IPS DF 6.9 (cell line): ENCODE measurements around the gene ABR.
"Not testable (repeated sequence)": the region's sequence is repeated elsewhere in the genome, so short reads cannot be mapped to it uniquely, and the experiment has no call there.

Experiments
- DNase-seq: peaks from one replicate; pipeline ENCODE4 v3.0.0-alpha.2; 2013; ENCODE audit warnings: low read depth, low spot score
- H3K27ac ChIP-seq: one replicate; pipeline ENCODE4 v1.5.1; 2013; ENCODE audit warnings: low read length, control low read depth
- H3K27me3 ChIP-seq: 2 replicates; pipeline ENCODE4 v1.6.1; 2013; ENCODE audit warnings: mild to moderate bottlenecking, low read length; ENCODE audit not compliant: control insufficient read depth, insufficient read depth
- H3K36me3 ChIP-seq: 2 replicates; pipeline ENCODE4 v1.6.1; 2013; ENCODE audit warnings: low read length; ENCODE audit not compliant: control insufficient read depth, insufficient read depth
- H3K4me1 ChIP-seq: 2 replicates; pipeline ENCODE4 v1.6.1; 2013; ENCODE audit warnings: low read length; ENCODE audit not compliant: control insufficient read depth, insufficient read depth
- H3K4me3 ChIP-seq: 2 replicates; pipeline ENCODE4 v1.5.1; 2013; ENCODE audit warnings: mild to moderate bottlenecking, low read length
- H3K9me3 ChIP-seq: 2 replicates; pipeline ENCODE4 v1.6.1; 2013; ENCODE audit warnings: low read length, inconsistent platforms; ENCODE audit not compliant: control insufficient read depth, insufficient read depth
- WGBS: extraction: QIAGEN DNeasy Blood & Tissue Kit; methylation state at CpG from one replicate; pipeline ENCODE4 v1.1.7; 2013; ENCODE audit warnings: mixed read lengths, missing lambda C conversion rate; ENCODE audit not compliant: insufficient read length, insufficient coverage; 5-methylcytosine and 5-hydroxymethylcytosine counted together

The ABR gene

GRCh38 chr17:1107777-1108477 is 71.9 kb downstream of the ABR start:
- WGBS, result no CpG with 5 or more reads among the region's 24 CpGs
- H3K36me3 ChIP-seq, result no peaks in the 10 kb centered on the region
- no peaks in the 10 kb centered on the region for H3K27me3 ChIP-seq
- no peak for DNase-seq
- no peak overlapping the region for H3K27ac ChIP-seq
- no peaks in the 10 kb centered on the region for H3K9me3 ChIP-seq
- H3K4me3 ChIP-seq, result no peak overlapping the region; the same call in 1 of the 2 replicates
- peaks cover 11% of the 10 kb centered on the region for H3K4me1 ChIP-seq

- no CpG with 5 or more reads among the region's 20 CpGs for WGBS
- peaks cover 11% of the 10 kb centered on the region for H3K4me1 ChIP-seq
Observed at GRCh38 chr17:1107083-1107776, 72.6 kb downstream of the ABR start.

GRCh38 chr17:1104222-1104621 is 75.6 kb downstream of the ABR start:
- Histone ChIP-seq H3K36me3 (no peaks in the 10 kb centered on the region), H3K27ac (no peak overlapping the region), H3K4me3 (no peak overlapping the region), H3K27me3 (no peaks in the 10 kb centered on the region), H3K4me1 (no peaks in the 10 kb centered on the region; the same call in 1 of the 2 replicates), H3K9me3 (no peaks in the 10 kb centered on the region)
- no peak for DNase-seq
- WGBS, result no CpG with 5 or more reads among the region's 8 CpGs

More at GRCh38 chr17:1107083-1107776, 72.6 kb downstream of the ABR start:
- H3K27me3 ChIP-seq, result no peaks in the 10 kb centered on the region
- no peak for DNase-seq
- no peak overlapping the region for H3K4me3 ChIP-seq
- H3K9me3 ChIP-seq, result no peaks in the 10 kb centered on the region
- H3K27ac ChIP-seq, result no peak overlapping the region
- H3K36me3 ChIP-seq, result no peaks in the 10 kb centered on the region

GRCh38 chr17:1100382-1100781 is 79.4 kb downstream of the ABR start:
- H3K4me3 ChIP-seq, result no peak overlapping the region
- no CpG with 5 or more reads among the region's 11 CpGs for WGBS
- DNase-seq, result no peak
- H3K27ac ChIP-seq, result no peak overlapping the region
- no peaks in the 10 kb centered on the region for H3K9me3 ChIP-seq
- no peaks in the 10 kb centered on the region for H3K36me3 ChIP-seq
- no peaks in the 10 kb centered on the region for H3K27me3 ChIP-seq
- no peaks in the 10 kb centered on the region for H3K4me1 ChIP-seq

GRCh38 chr17:1099242-1099641 is 80.5 kb downstream of the ABR start:
- Histone ChIP-seq H3K4me1 (no peaks in the 10 kb centered on the region), H3K27me3 (no peaks in the 10 kb centered on the region), H3K27ac (no peak overlapping the region), H3K9me3 (no peaks in the 10 kb centered on the region), H3K36me3 (no peaks in the 10 kb centered on the region), H3K4me3 (no peak overlapping the region)
- WGBS, result no CpG with 5 or more reads among the region's 9 CpGs
- no peak for DNase-seq

- not testable (repeated sequence) for H3K27ac ChIP-seq, H3K4me3 ChIP-seq, H3K9me3 ChIP-seq, H3K4me1 ChIP-seq, DNase-seq, H3K36me3 ChIP-seq, H3K27me3 ChIP-seq
- no CpG with 5 or more reads among the region's 19 CpGs for WGBS
Observed at GRCh38 chr17:1097972-1098744, 81.6 kb downstream of the ABR start.

- H3K4me3 ChIP-seq, result no peak overlapping the region
- H3K9me3 ChIP-seq, result no peaks in the 10 kb centered on the region
- WGBS, result no CpG with 5 or more reads among the region's 9 CpGs
- H3K27ac ChIP-seq, result no peak overlapping the region
- no peak for DNase-seq
- H3K4me1 ChIP-seq, result no peaks in the 10 kb centered on the region
- H3K27me3 ChIP-seq, result no peaks in the 10 kb centered on the region
- H3K36me3 ChIP-seq, result no peaks in the 10 kb centered on the region
Observed at GRCh38 chr17:1096215-1096614, 83.6 kb downstream of the ABR start.

- no peak overlapping the region for H3K27ac ChIP-seq
- no peaks in the 10 kb centered on the region for H3K27me3 ChIP-seq
- no peak overlapping the region for H3K4me3 ChIP-seq
- no peaks in the 10 kb centered on the region for H3K9me3 ChIP-seq
- no peaks in the 10 kb centered on the region for H3K4me1 ChIP-seq
- no peaks in the 10 kb centered on the region for H3K36me3 ChIP-seq
- no peak for DNase-seq
- no CpG with 5 or more reads among the region's 8 CpGs for WGBS
Observed at GRCh38 chr17:1095853-1096173, 84.0 kb downstream of the ABR start.

GRCh38 chr17:1095090-1095852 is 84.5 kb downstream of the ABR start:
- Histone ChIP-seq H3K4me1 (no peaks in the 10 kb centered on the region), H3K9me3 (no peaks in the 10 kb centered on the region), H3K27me3 (no peaks in the 10 kb centered on the region), H3K27ac (no peak overlapping the region), H3K4me3 (no peak overlapping the region), H3K36me3 (no peaks in the 10 kb centered on the region)
- no peak for DNase-seq
- no CpG with 5 or more reads among the region's 31 CpGs for WGBS

- Histone ChIP-seq H3K36me3 (no peaks in the 10 kb centered on the region), H3K9me3 (no peaks in the 10 kb centered on the region), H3K4me3 (no peak overlapping the region), H3K27me3 (no peaks in the 10 kb centered on the region), H3K4me1 (no peaks in the 10 kb centered on the region), H3K27ac (no peak overlapping the region)
- WGBS, result no CpG with 5 or more reads among the region's 6 CpGs
- DNase-seq, result no peak
Observed at GRCh38 chr17:1094591-1094990, 85.2 kb downstream of the ABR start.
